Stimulated activated CD4-positive, alpha-beta T cell treated with anti-CD3 and anti-CD28 coated beads, Interleukin-12 subunit alpha, Interleukin-12 subunit beta, amount 100 ng/mL, for 4 hours (primary cell): ENCODE measurements around the gene E2F1.

Experiments
- DNase-seq: peaks from one replicate; pipeline ENCODE4 v3.0.0-alpha.2; 2020

The E2F1 gene, protein sequence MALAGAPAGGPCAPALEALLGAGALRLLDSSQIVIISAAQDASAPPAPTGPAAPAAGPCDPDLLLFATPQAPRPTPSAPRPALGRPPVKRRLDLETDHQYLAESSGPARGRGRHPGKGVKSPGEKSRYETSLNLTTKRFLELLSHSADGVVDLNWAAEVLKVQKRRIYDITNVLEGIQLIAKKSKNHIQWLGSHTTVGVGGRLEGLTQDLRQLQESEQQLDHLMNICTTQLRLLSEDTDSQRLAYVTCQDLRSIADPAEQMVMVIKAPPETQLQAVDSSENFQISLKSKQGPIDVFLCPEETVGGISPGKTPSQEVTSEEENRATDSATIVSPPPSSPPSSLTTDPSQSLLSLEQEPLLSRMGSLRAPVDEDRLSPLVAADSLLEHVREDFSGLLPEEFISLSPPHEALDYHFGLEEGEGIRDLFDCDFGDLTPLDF

DNA sequence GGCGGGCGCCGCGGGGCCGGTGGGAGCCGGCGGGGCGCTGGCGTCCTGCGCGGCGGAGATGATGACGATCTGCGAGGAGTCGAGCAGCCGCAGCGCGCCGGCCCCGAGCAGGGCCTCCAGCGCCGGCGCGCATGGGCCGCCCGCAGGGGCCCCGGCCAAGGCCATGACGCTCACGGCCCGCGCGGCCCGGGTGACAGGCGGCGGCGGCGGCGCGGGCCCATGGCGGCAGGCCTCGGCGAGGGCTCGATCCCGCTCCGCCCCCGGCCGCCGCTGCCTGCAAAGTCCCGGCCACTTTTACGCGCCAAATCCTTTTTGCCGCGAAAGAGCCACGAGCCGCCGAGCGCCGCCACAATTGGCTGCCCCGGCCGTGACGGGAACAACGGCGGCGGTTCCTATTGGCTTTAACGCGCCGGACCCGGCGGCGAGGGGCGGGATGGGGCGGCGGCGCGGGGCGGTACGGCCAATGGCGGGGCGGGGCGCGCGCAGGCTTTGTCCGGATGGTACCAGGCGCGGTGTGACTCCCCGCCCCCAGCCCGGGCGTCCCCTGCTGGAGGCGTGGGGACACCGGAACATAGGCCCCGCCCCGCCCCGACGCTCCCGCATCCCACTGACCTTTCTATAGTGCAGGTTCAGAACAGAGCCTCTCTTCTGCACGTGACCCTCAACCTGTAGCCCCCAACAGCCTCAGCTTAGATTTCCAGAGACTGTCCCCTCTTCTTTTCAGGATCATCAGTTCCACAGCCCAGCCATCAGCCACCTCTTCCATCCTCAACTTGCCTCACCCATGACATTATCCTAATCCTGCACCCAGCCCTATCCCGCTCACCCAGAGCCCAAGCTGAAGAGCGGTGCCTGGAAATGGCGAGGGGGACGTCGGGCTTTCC lies at the start of gene E2F1:
Gene E2F1, minus strand, starts transcription at position 286 of the 884 bp plus-strand sequence. Its CDS starts 121 bp downstream, at position 165.
- peak; percentile 97 for DNase-seq

DNA sequence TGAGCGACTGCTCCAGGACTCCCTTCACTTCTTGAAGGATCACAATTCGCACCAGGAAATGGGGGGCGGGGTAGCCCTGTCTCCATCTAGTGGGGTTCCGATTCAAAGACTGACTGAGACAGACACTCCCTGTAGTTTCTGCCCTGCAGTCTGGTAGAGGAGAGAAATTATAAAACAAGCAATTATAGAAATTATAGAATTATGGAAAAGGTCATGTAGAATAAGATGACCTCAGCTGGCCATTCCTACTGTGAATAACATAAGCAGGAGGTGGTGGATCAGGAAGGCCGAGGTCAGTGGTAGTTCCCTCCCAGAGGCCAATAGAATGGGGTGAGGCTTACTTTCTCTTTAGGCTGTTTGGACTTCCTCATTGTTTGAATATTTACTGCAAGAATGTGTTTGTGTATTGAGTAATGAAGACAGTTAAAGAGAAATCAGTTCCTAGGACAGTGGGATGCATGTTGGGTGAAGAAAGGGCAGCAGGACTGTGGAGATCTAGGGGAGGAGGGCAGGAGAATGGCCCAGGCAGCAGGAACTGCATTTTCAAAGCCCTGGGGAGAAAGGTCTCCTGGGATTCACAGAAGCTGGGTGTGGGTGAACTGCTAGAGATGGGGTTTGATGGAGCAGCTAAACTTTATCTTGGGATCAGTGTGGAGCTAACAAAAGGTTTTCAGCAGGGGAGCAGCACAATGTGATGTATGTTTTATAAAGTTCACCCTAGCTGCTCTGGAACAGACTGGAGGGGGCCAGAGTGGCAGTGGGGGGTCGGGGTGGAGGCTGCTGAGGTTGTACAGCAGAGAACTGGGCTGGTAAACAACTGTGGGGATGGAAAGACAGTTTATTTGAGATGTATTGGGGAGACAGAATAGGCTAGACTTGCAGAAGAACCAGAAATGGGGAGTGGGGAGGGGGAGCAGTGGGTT lies 47.7 kb upstream of the E2F1 start:
- no peak for DNase-seq

DNA sequence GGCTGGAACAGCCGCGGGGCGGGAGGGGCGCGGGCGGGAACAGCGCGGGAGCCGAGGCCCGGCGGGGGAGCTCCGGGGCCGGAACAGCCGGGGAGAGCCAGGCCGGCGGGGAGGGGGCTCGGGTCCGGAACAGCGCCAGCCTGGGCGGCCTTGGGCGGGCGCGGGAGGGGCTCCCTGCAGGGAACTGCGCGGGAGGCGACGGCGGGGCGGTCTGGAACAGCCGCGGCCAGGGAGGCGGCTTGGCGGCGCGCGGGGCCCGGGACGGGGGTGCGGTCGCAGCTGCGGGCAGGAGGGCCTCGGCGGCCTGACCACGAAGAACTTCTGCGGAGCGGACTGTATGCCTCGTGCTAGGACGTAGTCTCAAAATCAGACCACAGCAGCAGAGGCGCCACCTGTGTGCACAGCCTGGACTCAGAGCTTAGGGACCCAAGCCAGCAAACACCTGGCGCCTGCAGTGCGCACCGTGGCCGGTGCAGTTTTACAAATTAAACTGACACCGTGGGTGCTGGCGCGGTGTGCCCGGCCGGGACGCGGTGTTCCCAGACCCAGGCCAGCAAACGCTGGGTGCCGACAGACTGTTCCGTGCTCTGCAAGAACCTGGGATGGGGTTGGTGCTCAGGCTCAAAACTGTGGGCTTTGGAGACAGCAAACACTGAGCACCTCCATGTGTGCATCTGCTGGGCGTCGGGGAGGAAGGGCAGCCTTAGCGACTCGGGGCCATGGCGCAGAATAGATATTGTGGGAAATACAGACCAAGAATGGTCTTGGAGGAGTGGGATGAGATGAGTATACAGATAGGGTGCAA lies 46.2 kb upstream of the E2F1 start:
- peak; percentile 79 for DNase-seq

DNA sequence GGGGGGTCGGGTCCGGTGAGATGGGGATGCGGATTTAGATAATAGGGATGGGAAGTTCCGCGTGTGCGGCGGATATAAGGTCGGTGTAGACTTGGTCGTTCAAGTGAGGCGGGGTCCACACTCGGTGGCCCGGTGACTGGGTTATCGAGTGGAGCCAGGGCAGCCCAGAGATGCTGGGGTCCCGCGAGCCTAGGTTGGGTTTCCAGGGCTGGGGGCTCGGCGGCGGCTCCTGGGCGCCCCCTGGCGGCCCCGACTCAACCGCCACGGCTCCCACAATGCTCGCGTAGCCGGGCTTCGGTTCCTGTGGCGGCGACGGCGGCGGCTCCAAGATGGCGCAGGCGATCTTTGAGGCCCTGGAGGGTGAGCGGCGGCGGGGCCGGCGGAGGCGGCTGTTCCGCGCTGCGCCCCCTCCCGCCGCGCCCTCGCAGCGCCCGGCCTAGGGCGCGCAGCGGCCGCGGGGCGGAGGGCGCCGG lies 45.5 kb upstream of the E2F1 start, which contains the start of gene ZNF341:
Gene ZNF341, plus strand, starts transcription at position 304 of the 473 bp plus-strand sequence. Its CDS starts 26 bp downstream, at position 330.
- DNase-seq: peak; percentile 86

DNA sequence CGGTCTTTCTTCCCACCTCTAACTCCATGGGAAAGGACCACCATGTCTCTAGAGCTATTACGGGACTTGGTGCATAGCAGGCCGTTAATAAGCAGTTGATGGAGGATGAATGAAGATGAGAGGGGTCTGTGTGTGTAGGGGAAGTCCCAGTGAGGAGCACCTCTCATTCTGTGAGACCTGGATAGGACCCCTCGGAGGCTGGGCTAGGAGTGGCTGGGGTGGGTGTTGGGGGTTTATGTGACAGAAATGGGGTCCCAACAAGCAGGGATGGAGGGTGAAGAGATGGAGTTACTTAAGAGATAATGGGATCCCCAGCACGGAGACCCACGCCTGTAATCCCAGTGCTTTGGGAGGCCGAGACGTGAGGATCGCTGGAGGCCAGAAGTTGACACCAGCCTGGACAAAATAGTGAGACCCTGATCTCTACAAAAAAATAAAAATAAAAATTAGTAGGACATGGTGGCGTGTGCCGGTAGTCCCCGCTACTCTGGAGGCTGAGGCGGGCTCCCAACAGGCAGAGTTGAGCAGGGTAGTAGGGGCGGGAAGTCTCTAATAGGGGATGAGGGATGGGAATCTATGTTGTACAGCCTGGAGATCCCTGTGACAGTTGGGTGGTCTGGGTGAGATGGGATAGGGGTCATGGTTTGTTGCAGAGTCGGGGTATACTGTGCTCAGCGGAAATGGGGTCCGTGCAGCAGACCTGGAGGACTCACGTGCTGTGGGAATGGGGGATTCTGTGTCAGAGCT lies 44.9 kb upstream of the E2F1 start:
- DNase-seq: no peak

DNA sequence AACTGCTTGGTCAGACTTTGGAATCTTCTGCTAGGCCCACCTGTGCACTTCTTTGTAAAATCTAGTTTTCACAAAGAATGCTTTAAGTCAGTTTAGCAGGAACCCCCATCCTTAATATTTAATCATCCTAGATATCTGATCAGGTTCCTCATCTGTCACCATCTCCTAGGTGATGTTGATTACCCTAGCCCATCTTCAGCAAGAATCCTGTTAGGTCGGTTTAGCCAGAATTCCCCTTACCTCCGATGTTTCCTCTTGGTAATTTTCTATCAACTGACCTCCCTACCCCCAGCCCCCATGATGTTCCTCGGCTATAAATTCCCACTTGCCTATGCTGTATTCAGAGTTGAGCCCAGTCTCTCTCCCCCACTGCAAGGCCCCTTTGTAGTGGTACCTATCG lies 42.9 kb upstream of the E2F1 start:
- DNase-seq: no peak

DNA sequence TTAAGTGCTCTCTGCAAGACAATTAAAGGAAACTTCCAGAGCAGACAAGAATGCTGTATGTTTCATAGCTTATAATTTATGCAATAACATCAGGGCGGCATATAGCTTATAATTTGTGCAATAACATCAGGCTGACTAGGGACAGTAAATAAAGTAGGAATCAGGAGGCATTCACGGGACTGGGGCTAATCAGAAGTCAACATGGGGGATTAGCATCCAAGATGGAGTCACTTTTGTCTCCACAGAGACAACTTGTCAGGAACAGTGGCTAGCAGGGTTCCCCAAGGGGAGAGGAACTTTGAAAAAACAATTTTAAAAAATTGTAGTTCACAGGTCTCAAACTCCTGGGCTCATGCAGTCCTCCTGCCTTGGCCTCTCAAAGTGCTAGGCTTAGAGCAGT lies 42.3 kb upstream of the E2F1 start:
- no peak for DNase-seq

DNA sequence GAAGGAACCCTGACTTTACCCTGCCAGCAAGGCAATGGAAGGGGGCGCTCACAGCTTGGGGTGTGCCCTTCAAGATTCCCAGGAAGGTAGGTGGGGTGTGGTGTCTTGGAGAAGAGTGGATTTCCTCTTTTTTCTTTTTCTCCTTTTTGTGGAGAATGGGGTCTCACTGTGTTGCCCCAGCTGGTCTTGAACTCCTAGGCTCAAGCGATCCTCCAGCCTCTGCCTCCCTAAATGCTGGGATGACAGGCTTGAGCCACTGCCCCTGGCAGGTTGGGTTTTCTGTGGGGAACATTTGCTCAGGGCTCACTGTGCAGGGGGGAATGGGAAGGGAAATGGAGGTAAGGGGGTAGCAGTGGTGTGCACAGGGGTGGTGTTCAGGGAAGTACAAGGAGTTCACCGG lies 41.6 kb upstream of the E2F1 start:
- no peak for DNase-seq

DNA sequence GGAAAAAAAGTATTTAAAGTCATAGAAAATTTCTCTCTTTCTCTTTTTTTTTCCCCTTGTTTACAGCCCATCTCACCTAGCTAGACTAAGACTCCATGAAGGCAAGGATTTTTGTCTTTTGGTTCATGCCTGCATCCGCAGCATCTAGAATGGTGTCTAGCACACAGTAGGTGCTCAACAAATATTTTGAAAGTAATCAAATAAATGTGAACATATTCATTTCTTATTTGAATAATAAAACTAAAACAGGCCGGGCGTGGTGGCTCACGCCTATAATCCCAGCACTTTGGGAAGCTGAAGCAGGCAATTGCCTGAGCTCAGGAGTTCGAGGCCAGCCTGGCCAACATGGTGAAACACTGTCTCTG lies 40.9 kb upstream of the E2F1 start:
- no peak for DNase-seq

DNA sequence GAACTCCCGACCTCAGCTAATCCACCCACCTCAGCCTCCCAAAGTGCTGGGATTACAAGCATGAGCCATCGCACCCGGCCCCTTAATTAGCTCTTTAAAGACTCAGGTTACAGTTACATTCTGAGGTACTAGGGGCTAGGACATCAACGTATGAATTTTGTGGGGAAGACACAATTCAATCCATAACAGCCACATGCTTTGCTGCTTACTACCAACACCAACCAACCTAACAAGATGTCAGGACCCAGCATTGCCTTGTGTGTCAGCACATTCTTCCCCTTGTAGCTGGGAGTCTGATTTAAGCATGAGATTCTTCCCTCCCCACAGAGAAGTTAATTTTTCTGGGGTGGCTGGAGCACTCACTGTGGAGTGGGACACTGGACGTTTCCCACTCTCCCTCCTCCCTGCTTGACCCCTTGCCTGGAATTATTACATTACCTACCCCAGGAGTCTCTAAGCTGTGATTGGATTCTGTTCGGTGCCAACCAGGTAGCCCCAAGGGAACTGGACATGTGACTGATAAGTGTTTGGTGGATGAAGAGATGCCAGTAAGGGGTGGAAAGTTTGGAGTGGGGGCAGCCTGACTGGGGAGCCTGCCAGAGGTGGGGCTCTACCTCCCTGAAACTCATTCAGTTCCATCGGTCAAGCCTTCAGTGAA lies 39.6 kb upstream of the E2F1 start:
- DNase-seq: no peak

DNA sequence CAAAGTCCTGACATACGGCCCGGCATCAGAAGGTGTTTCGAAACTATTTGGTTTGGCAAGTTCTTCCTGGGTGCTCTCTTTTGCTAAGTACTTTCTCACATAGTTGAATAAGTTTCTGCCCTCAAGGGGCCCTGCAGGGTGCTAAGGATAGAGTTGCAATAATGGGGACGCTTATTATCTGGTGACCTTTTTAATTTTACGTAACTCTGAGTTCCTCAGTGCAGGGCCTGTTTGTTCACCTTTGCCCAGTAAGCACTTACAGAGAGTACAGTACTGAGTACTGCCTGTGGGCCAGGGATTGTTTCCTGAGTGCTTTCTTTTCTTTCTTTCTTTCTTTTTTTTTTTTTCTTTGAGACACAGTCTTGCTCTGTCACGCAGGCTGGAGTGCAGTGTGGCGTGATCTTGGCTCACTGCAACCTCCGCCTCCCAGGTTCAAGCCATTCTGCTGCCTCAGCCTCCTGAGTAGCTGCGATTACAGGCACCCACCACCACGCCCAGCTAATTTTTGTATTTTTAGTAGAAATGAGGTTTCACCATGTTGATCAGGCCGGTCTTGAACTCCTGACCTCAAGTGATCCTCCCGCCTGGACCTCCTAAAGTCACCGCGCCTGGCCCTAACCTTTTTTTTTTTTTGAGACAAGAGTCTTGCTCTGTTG lies 38.4 kb upstream of the E2F1 start:
- no peak for DNase-seq

DNA sequence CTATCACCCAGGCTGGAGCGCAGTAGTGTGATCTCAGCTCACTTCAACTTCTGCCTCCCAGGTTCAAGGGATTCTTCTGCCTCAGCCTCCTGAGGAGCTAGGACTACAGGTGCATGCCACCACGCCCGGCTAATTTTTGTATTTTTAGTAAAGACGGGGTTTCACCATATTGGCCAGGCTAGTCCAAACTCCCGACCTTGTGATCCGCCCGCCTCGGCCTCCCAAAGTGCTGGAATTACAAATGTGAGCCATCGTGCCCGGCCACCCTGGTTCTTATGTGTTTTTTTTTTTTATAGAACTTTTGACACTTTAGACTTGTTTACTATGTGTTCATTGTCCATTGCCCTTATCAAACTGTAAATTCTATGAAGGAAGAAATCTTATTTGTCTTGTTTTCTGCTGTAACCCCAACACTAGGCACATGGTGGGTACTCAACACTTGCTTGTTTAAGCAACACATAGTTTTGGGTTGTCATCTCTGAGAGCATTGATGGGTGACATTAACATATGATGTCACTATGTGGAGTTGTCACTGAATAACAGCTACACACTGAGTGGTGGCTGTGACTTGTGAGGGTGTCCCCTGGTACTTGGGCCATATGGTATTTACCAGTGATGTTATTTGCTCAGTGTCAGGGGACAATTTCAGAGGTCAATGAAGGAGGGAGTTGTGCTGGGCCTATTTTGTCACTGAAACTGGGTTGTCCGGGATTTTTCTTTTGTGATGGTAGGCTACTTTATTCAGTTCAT lies 35.4 kb upstream of the E2F1 start:
- no peak for DNase-seq

DNA sequence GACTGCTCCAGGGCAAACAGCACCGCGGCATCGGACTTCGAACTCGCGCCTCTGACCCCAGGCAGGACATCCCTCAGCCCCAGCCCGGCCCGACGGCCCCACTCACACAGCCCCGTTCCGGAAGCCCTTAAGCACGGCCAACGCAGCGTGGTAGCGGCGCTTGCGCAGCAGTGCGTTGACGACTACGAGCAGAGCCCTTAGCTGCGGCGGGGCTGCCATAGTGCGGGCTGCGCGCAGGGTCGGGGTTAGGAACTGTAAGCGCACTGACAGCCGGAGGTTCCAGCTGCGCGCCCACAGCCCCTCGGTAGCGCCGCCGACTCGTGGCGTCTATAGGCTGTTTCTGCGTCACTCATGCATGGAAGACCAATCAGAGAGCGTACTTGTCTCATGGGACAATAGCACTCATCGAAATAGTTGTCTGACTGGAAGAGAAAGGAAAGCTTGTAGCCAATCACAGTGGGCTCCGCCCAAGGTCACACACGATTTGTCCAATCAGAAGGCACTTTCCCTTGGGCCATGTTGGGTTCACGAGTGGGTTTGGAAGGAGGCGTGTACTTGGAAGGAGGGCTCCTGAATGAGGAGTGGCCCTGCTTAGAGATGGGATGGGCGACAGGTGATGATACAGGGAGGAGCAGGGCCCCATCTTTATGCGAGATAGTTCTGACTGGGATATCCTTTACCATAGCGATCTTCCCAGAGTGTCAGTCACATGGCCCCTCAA lies 34.0 kb upstream of the E2F1 start, which contains the start of gene PXMP4:
Gene PXMP4, minus strand, starts transcription at position 322 of the 721 bp plus-strand sequence. Its CDS starts 103 bp downstream, at position 219.
- DNase-seq: peak; percentile 73

DNA sequence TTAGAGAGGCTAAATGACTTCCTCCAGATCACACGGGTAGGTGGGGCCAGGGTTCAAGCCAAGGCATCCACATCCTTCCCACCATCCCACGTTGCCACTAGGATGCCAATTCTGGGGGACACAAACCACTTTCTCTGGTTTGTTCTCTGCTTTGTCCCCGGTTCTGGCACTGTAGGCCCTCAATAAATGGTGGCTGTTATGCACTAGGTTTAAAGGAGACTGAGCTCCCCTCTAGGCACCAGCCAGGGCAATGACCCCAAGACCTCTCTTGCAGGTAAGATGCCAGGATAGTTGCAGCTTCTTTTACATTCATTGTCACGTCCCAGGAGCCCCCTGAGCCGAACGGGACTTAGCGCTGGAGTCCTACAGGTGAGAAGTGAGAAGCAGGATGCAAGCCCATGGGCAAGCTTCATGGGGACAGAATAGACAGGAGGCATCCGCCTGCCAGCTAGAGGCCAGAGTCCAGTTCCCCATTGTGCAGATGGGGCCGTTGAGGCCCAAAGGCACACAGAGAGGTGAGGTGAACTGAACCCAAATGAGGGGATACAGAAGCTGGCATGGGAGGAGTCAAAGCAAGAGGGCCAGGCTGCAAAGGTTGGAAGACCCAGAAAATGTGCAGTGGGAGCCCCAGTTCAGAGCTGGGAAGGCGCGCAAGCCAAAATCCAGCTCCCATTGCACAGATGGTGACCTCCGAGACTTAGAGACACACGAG lies 33.2 kb upstream of the E2F1 start:
- DNase-seq: no peak

DNA sequence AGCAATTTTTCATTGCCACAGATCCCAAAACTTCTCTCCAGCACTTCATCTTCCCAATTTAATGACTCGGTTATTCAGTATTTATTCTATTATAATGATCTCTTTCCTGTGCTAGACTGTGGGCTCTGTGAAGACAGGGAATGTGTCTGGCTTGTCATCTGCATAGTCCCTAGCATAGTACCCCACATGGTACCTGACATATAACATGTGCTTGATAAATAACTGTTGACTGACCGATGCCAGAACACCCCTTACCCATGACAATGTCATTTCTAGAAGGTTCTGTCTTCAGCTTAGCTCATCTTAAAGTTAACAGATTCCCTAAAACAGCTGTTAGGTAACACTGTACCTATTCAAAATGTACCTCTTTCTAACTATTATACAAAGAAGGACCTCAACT lies 30.3 kb upstream of the E2F1 start:
- DNase-seq: no peak

DNA sequence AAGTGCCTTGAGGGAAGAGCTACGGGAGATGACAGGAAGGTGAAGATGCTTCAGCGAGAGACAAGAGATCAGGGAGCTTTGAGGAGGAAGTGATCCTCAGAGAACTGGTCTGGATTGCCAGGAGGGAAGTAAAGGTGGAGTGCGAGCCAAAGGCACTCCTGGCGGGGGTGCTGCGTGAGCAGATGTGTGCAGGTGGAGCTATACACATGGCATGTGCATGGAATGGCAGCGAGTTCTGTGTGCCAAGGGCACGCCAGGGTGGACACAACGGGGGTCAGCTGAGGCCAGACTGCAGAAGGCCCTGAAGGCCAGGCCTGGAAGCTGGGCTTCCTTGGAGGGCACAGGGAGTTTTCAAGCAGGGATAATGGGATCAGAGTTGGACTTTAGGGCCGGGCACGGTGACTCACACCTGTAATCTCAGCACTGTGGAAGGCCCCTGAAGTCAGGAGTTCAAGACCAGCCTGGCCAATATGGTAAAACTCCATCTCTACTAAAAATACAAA lies 27.7 kb upstream of the E2F1 start:
- no peak for DNase-seq

DNA sequence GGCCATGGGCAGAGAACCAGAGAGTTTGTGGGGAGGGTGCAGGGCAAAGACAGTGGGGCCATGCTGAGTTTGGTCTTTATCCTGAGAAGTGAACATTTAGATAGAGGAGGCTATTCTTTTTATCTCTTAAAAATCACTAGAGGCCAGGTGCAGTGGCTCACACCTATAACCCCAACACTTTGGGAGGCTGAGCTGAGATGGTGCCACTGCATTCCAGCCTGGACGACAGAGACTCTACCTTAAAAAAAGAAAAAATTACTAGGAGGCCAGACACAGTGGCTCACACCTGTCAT lies 25.2 kb upstream of the E2F1 start:
- no peak for DNase-seq
